Measurements from ENCODE around the gene KIF3C. TPM values are rescaled to one million over a fixed set of nuclear protein-coding genes. Genes with fewer than 3 reads are reported as not detected.

Gene KIF3C
- total and polyA plus RNA-seq, 4 donors, result 26.2 to 133 (median 94.0) TPM

GRCh38 chr2:25955036-25955435 is 27.3 kb downstream of the KIF3C start:
- Histone ChIP-seq H3K36me3 (ENCODE audit: control insufficient read depth, insufficient read depth, low read length) (peaks cover 67% of the 10 kb centered on the region), H3K4me3 (ENCODE audit: low read depth, low read length) (no peak overlapping the region), H3K4me1 (ENCODE audit: control insufficient read depth, insufficient read depth, low read length) (peaks cover 5% of the 10 kb centered on the region), H3K27me3 (ENCODE audit: control insufficient read depth, insufficient read depth, low read length) (no peaks in the 10 kb centered on the region), H3K9me3 (ENCODE audit: control insufficient read depth, insufficient read depth, low read length) (no peaks in the 10 kb centered on the region), H3K27ac (ENCODE audit: low read depth, low read length) (no peak overlapping the region)
- WGBS (ENCODE audit: insufficient coverage), result 85% methylated on average over 5 of the region's 7 CpGs
- no peak for DNase-seq (ENCODE audit: low read depth in 4 of 6, low spot score in 6 of 6)

- H3K36me3 ChIP-seq (ENCODE audit: control insufficient read depth, insufficient read depth, low read length), result peaks cover 64% of the 10 kb centered on the region
- 84% methylated on average over 21 of the region's 21 CpGs for WGBS (ENCODE audit: insufficient coverage)
- H3K4me1 ChIP-seq (ENCODE audit: control insufficient read depth, insufficient read depth, low read length), result peaks cover 5% of the 10 kb centered on the region
These were observed 28.0 kb downstream of the KIF3C start for GRCh38 chr2:25954199-25954752.

DNA sequence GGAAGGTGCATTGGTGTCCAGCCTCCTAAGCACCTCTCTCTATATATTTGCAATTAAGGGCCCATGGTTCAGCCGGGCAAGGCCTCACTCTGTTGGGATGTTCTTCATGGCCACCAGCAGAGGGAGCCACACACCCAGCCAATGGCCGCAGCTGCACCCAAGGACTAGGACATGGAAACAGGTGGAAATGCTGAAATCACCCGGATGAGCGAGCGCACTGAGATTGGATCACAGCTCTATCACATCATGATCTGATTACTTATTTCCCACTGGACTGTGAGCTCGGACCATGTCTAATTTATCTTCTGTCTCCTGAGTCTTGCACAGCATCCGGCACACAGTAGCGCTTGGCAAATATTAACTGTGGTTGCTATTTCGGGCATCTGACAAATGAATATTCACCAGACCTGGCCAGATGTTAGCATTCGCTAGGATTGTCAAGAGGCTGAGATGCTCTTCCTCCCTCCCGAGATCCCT is 31.2 kb downstream of the KIF3C start:
- Histone ChIP-seq H3K27ac (ENCODE audit: low read depth, low read length) (peak overlapping the region; percentile 40), H3K4me1 (ENCODE audit: control insufficient read depth, insufficient read depth, low read length) (peaks cover 5% of the 10 kb centered on the region), H3K27me3 (ENCODE audit: control insufficient read depth, insufficient read depth, low read length) (no peaks in the 10 kb centered on the region), H3K4me3 (ENCODE audit: low read depth, low read length) (no peak overlapping the region), H3K9me3 (ENCODE audit: control insufficient read depth, insufficient read depth, low read length) (no peaks in the 10 kb centered on the region), H3K36me3 (ENCODE audit: control insufficient read depth, insufficient read depth, low read length) (peaks cover 61% of the 10 kb centered on the region)
- 28% methylated on average over 11 of the region's 11 CpGs for WGBS (ENCODE audit: insufficient coverage)
- DNase-seq (ENCODE audit: low read depth in 4 of 6, low spot score in 6 of 6), result peak; percentile 67 to 97 (median 78)

More at GRCh38 chr2:25954199-25954752, 28.0 kb downstream of the KIF3C start:
- no peak overlapping the region for H3K27ac ChIP-seq (ENCODE audit: low read depth, low read length)
- no peak overlapping the region for H3K4me3 ChIP-seq (ENCODE audit: low read depth, low read length)
- DNase-seq (ENCODE audit: low read depth in 4 of 6, low spot score in 6 of 6), result no peak
- no peaks in the 10 kb centered on the region for H3K9me3 ChIP-seq (ENCODE audit: control insufficient read depth, insufficient read depth, low read length)
- no peaks in the 10 kb centered on the region for H3K27me3 ChIP-seq (ENCODE audit: control insufficient read depth, insufficient read depth, low read length)

GRCh38 chr2:25948437-25948836 is 33.9 kb downstream of the KIF3C start:
- H3K4me3 ChIP-seq (ENCODE audit: low read depth, low read length), result no peak overlapping the region
- no peaks in the 10 kb centered on the region for H3K27me3 ChIP-seq (ENCODE audit: control insufficient read depth, insufficient read depth, low read length)
- WGBS (ENCODE audit: insufficient coverage), result 91% methylated on average over 1 of the region's 2 CpGs
- H3K27ac ChIP-seq (ENCODE audit: low read depth, low read length), result no peak overlapping the region
- peaks cover 51% of the 10 kb centered on the region for H3K36me3 ChIP-seq (ENCODE audit: control insufficient read depth, insufficient read depth, low read length)
- DNase-seq (ENCODE audit: low read depth in 4 of 6, low spot score in 6 of 6), result no peak
- H3K9me3 ChIP-seq (ENCODE audit: control insufficient read depth, insufficient read depth, low read length), result no peaks in the 10 kb centered on the region
- peaks cover 5% of the 10 kb centered on the region for H3K4me1 ChIP-seq (ENCODE audit: control insufficient read depth, insufficient read depth, low read length)

DNA sequence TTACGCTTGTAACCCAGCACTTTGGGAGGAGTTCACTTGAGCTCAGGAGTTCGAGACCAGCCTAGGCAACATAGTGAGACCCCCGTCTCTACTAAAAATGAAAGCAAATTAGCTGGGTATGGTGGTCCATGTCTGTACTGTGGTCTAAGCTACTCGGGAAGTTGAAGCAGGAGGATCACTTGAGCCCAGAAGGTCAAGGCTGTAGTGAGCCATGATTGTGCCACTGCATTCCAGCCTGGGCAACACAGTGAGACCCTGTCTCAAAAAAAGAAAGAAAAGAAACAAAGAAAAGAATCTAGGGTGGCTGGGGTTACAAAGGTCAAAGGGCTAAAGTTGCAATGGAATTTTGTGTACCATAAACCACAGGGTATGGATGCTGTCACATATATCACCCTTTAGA is 41.3 kb downstream of the KIF3C start:
- Histone ChIP-seq H3K4me3 (ENCODE audit: low read depth, low read length) (no peak overlapping the region), H3K9me3 (ENCODE audit: control insufficient read depth, insufficient read depth, low read length) (no peaks in the 10 kb centered on the region), H3K4me1 (ENCODE audit: control insufficient read depth, insufficient read depth, low read length) (peaks cover 11% of the 10 kb centered on the region), H3K27ac (ENCODE audit: low read depth, low read length) (no peak overlapping the region), H3K36me3 (ENCODE audit: control insufficient read depth, insufficient read depth, low read length) (peaks cover 60% of the 10 kb centered on the region), H3K27me3 (ENCODE audit: control insufficient read depth, insufficient read depth, low read length) (no peaks in the 10 kb centered on the region)
- no peak for DNase-seq (ENCODE audit: low read depth in 4 of 6, low spot score in 6 of 6)
- 98% methylated on average over 4 of the region's 4 CpGs for WGBS (ENCODE audit: insufficient coverage)

DNA sequence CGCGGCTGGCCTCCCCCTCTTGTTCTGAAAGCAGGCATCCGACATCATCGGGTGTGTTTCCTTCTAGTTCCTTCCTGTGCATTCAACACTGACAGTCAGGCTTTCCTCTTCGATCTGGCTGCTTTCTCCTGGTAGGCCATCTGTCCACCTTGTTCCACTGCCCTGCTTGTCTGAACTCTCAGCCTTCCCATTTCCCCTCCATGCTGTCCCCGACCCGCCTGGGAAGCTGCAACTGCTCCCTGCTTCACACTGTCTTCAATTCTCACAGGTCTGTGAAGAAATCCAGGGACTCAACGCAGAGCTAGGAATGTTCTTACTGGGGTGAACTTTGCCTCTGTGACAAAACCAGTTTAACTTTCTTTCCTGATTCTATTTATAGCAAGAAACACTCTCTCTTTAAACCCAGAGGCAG is 43.0 kb downstream of the KIF3C start:
- WGBS (ENCODE audit: insufficient coverage), result 90% methylated on average over 7 of the region's 8 CpGs
- no peak overlapping the region for H3K27ac ChIP-seq (ENCODE audit: low read depth, low read length)
- peaks cover 56% of the 10 kb centered on the region for H3K36me3 ChIP-seq (ENCODE audit: control insufficient read depth, insufficient read depth, low read length)
- H3K27me3 ChIP-seq (ENCODE audit: control insufficient read depth, insufficient read depth, low read length), result no peaks in the 10 kb centered on the region
- no peak overlapping the region for H3K4me3 ChIP-seq (ENCODE audit: low read depth, low read length)
- H3K9me3 ChIP-seq (ENCODE audit: control insufficient read depth, insufficient read depth, low read length), result no peaks in the 10 kb centered on the region
- peaks cover 11% of the 10 kb centered on the region for H3K4me1 ChIP-seq (ENCODE audit: control insufficient read depth, insufficient read depth, low read length)
- DNase-seq (ENCODE audit: low read depth in 4 of 6, low spot score in 6 of 6), result no peak

GRCh38 chr2:25938345-25938744 is 44.0 kb downstream of the KIF3C start:
- no peaks in the 10 kb centered on the region for H3K9me3 ChIP-seq (ENCODE audit: control insufficient read depth, insufficient read depth, low read length)
- no peak overlapping the region for H3K4me3 ChIP-seq (ENCODE audit: low read depth, low read length)
- no peaks in the 10 kb centered on the region for H3K27me3 ChIP-seq (ENCODE audit: control insufficient read depth, insufficient read depth, low read length)
- no peak overlapping the region for H3K27ac ChIP-seq (ENCODE audit: low read depth, low read length)
- peaks cover 57% of the 10 kb centered on the region for H3K36me3 ChIP-seq (ENCODE audit: control insufficient read depth, insufficient read depth, low read length)
- WGBS (ENCODE audit: insufficient coverage), result 73% methylated on average over 4 of the region's 6 CpGs
- H3K4me1 ChIP-seq (ENCODE audit: control insufficient read depth, insufficient read depth, low read length), result peaks cover 11% of the 10 kb centered on the region
- peak in 1 of 6 donors; percentile 32 for DNase-seq (ENCODE audit: low read depth in 4 of 6, low spot score in 6 of 6)

DNA sequence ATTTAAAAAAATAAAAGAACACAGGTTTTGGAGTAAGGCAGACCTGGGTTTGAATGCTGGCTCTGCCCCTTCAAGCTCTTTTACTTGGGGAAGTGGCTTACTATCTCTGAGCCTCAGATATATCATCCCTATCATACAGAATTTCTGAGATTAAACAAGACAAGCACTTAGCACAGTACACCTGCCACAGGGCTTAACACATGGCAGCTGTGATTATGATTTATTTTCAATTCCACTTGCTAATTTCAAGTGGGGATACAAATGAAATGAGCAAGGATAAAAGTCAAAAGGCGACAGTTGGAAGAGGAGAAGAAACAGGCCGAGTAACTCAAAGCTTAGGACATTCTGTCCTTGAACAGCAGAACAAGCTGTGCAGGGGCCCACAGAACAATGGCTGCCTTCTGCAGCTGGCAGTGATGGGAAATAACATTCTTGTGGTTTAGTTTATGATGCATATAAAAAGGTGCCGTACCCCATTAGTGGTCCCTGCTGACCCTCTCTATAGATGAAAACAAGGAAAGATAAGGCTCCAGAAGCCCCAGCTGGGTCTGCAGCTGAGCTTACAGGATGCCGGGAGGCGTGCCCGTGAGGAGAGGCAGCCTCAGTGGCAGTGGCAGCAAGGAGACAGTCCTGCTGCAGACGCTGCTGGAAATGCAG is 45.3 kb downstream of the KIF3C start:
- peaks cover 11% of the 10 kb centered on the region for H3K4me1 ChIP-seq (ENCODE audit: control insufficient read depth, insufficient read depth, low read length)
- 58% methylated on average over 6 of the region's 7 CpGs for WGBS (ENCODE audit: insufficient coverage)
- H3K4me3 ChIP-seq (ENCODE audit: low read depth, low read length), result no peak overlapping the region
- H3K27ac ChIP-seq (ENCODE audit: low read depth, low read length), result no peak overlapping the region
- peak in 1 of 6 donors; percentile 58 for DNase-seq (ENCODE audit: low read depth in 4 of 6, low spot score in 6 of 6)
- peaks cover 55% of the 10 kb centered on the region for H3K36me3 ChIP-seq (ENCODE audit: control insufficient read depth, insufficient read depth, low read length)
- H3K9me3 ChIP-seq (ENCODE audit: control insufficient read depth, insufficient read depth, low read length), result no peaks in the 10 kb centered on the region
- H3K27me3 ChIP-seq (ENCODE audit: control insufficient read depth, insufficient read depth, low read length), result no peaks in the 10 kb centered on the region

DNA sequence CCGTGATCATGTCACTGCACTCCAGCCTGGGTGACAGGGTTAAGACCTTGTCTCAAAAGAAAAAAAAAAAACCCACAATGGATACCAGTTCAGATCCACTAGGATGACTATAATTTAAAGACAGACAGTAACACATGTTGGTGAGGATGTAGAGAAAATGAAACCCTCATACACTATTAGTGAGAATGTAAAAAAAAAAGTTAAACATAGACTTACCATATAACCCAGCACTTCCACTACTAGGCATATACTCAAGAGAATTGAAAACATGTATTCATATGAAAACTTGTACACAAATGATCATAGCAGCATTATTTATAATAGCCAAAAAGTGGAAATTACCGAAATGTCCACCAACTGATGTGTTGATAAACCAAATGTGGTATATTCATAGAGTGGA is 48.7 kb downstream of the KIF3C start:
- Histone ChIP-seq H3K27me3 (ENCODE audit: control insufficient read depth, insufficient read depth, low read length) (no peaks in the 10 kb centered on the region), H3K4me1 (ENCODE audit: control insufficient read depth, insufficient read depth, low read length) (peaks cover 8% of the 10 kb centered on the region), H3K4me3 (ENCODE audit: low read depth, low read length) (no peak overlapping the region), H3K36me3 (ENCODE audit: control insufficient read depth, insufficient read depth, low read length) (peaks cover 63% of the 10 kb centered on the region), H3K9me3 (ENCODE audit: control insufficient read depth, insufficient read depth, low read length) (no peaks in the 10 kb centered on the region), H3K27ac (ENCODE audit: low read depth, low read length) (no peak overlapping the region)
- no peak for DNase-seq (ENCODE audit: low read depth in 4 of 6, low spot score in 6 of 6)
- no CpG with 5 or more reads among the region's 2 CpGs for WGBS (ENCODE audit: insufficient coverage)

Data from spinal cord (tissue), 10 donors.